ENCODE measurements around the gene PSMA6. TPM values are rescaled to one million over a fixed set of nuclear protein-coding genes. Genes with fewer than 3 reads are reported as not detected.
"Not testable (repeated sequence)": the region's sequence is repeated elsewhere in the genome, so short reads cannot be mapped to it uniquely, and the experiment has no call there.

The PSMA6 gene
- polyA plus RNA-seq, 2 donors, result 92.3 to 156 TPM

- H3K4me1 ChIP-seq (ENCODE audit: control insufficient read depth in 2 of 2, insufficient read depth in 2 of 2, low read length in 1 of 2), result peaks cover under 1 to 2% of the 10 kb centered on the region in 2 donors
- no peak overlapping the region for H3K27ac ChIP-seq (ENCODE audit: low read depth in 2 of 2, low read length in 1 of 2)
- no peak overlapping the region for H3K4me3 ChIP-seq (ENCODE audit: low read depth in 1 of 2, low read length in 2 of 2)
- no peaks in the 10 kb centered on the region for H3K9me3 ChIP-seq (ENCODE audit: control insufficient read depth in 2 of 2, insufficient read depth in 1 of 2, low read depth in 1 of 2, low read length in 1 of 2)
- no peaks in the 10 kb centered on the region for H3K36me3 ChIP-seq (ENCODE audit: control insufficient read depth in 2 of 2, insufficient read depth in 2 of 2, low read length in 1 of 2)
- no peaks in the 10 kb centered on the region for H3K27me3 ChIP-seq (ENCODE audit: control insufficient read depth in 1 of 2, insufficient read depth in 2 of 2, low read length in 2 of 2)
- 70 to 72% methylated on average over 13 of the region's 13 CpGs for WGBS, 2 donors
Measured at GRCh38 chr14:35347323-35348043, 55.3 kb downstream of the PSMA6 start.

- H3K27me3 ChIP-seq (ENCODE audit: control insufficient read depth in 1 of 2, insufficient read depth in 2 of 2, low read length in 2 of 2); H3K9me3 ChIP-seq (ENCODE audit: control insufficient read depth in 2 of 2, insufficient read depth in 1 of 2, low read depth in 1 of 2, low read length in 1 of 2); H3K36me3 ChIP-seq (ENCODE audit: control insufficient read depth in 2 of 2, insufficient read depth in 2 of 2, low read length in 1 of 2); H3K4me3 ChIP-seq (ENCODE audit: low read depth in 1 of 2, low read length in 2 of 2); H3K4me1 ChIP-seq (ENCODE audit: control insufficient read depth in 2 of 2, insufficient read depth in 2 of 2, low read length in 1 of 2); H3K27ac ChIP-seq (ENCODE audit: low read depth in 2 of 2, low read length in 1 of 2): not testable (repeated sequence)
- 59 to 82% methylated on average over 5 to 6 of the region's 6 CpGs for WGBS, 2 donors
Measured at GRCh38 chr14:35348044-35348380, 55.8 kb downstream of the PSMA6 start.

GRCh38 chr14:35349496-35350365, 57.5 kb downstream of the PSMA6 start:
- Histone ChIP-seq H3K9me3 (ENCODE audit: control insufficient read depth in 2 of 2, insufficient read depth in 1 of 2, low read depth in 1 of 2, low read length in 1 of 2) (no peaks in the 10 kb centered on the region), H3K27ac (ENCODE audit: low read depth in 2 of 2, low read length in 1 of 2) (no peak overlapping the region), H3K36me3 (ENCODE audit: control insufficient read depth in 2 of 2, insufficient read depth in 2 of 2, low read length in 1 of 2) (no peaks in the 10 kb centered on the region), H3K27me3 (ENCODE audit: control insufficient read depth in 1 of 2, insufficient read depth in 2 of 2, low read length in 2 of 2) (no peaks in the 10 kb centered on the region), H3K4me1 (ENCODE audit: control insufficient read depth in 2 of 2, insufficient read depth in 2 of 2, low read length in 1 of 2) (peaks cover 0 to 3% of the 10 kb centered on the region in 2 donors), H3K4me3 (ENCODE audit: low read depth in 1 of 2, low read length in 2 of 2) (no peak overlapping the region)
- 86 to 89% methylated on average over 12 of the region's 12 CpGs for WGBS, 2 donors

- Histone ChIP-seq H3K4me3 (ENCODE audit: low read depth in 1 of 2, low read length in 2 of 2) (no peak overlapping the region), H3K27ac (ENCODE audit: low read depth in 2 of 2, low read length in 1 of 2) (no peak overlapping the region), H3K27me3 (ENCODE audit: control insufficient read depth in 1 of 2, insufficient read depth in 2 of 2, low read length in 2 of 2) (no peaks in the 10 kb centered on the region), H3K4me1 (ENCODE audit: control insufficient read depth in 2 of 2, insufficient read depth in 2 of 2, low read length in 1 of 2) (peaks cover 0 to 6% of the 10 kb centered on the region in 2 donors), H3K36me3 (ENCODE audit: control insufficient read depth in 2 of 2, insufficient read depth in 2 of 2, low read length in 1 of 2) (no peaks in the 10 kb centered on the region), H3K9me3 (ENCODE audit: control insufficient read depth in 2 of 2, insufficient read depth in 1 of 2, low read depth in 1 of 2, low read length in 1 of 2) (no peaks in the 10 kb centered on the region)
- WGBS, 2 donors, result 87 to 97% methylated on average over 3 of the region's 3 CpGs
Measured at GRCh38 chr14:35351497-35351896, 59.3 kb downstream of the PSMA6 start.

- peaks cover 0 to 6% of the 10 kb centered on the region in 2 donors for H3K4me1 ChIP-seq (ENCODE audit: control insufficient read depth in 2 of 2, insufficient read depth in 2 of 2, low read length in 1 of 2)
- H3K27ac ChIP-seq (ENCODE audit: low read depth in 2 of 2, low read length in 1 of 2), result no peak overlapping the region
- 67 to 80% methylated on average over 4 of the region's 4 CpGs for WGBS, 2 donors
- H3K4me3 ChIP-seq (ENCODE audit: low read depth in 1 of 2, low read length in 2 of 2), result no peak overlapping the region
- H3K27me3 ChIP-seq (ENCODE audit: control insufficient read depth in 1 of 2, insufficient read depth in 2 of 2, low read length in 2 of 2), result no peaks in the 10 kb centered on the region
- H3K9me3 ChIP-seq (ENCODE audit: control insufficient read depth in 2 of 2, insufficient read depth in 1 of 2, low read depth in 1 of 2, low read length in 1 of 2), result no peaks in the 10 kb centered on the region
- H3K36me3 ChIP-seq (ENCODE audit: control insufficient read depth in 2 of 2, insufficient read depth in 2 of 2, low read length in 1 of 2), result no peaks in the 10 kb centered on the region
Measured at GRCh38 chr14:35351897-35352273, 59.7 kb downstream of the PSMA6 start.

GRCh38 chr14:35352274-35353233, 60.4 kb downstream of the PSMA6 start:
- WGBS, 2 donors, result 78 to 84% methylated on average over 15 of the region's 15 CpGs
- H3K9me3 ChIP-seq (ENCODE audit: control insufficient read depth in 2 of 2, insufficient read depth in 1 of 2, low read depth in 1 of 2, low read length in 1 of 2), result no peaks in the 10 kb centered on the region
- no peaks in the 10 kb centered on the region for H3K36me3 ChIP-seq (ENCODE audit: control insufficient read depth in 2 of 2, insufficient read depth in 2 of 2, low read length in 1 of 2)
- H3K27me3 ChIP-seq (ENCODE audit: control insufficient read depth in 1 of 2, insufficient read depth in 2 of 2, low read length in 2 of 2), result no peaks in the 10 kb centered on the region
- H3K27ac ChIP-seq (ENCODE audit: low read depth in 2 of 2, low read length in 1 of 2), result no peak overlapping the region
- H3K4me3 ChIP-seq (ENCODE audit: low read depth in 1 of 2, low read length in 2 of 2), result no peak overlapping the region
- H3K4me1 ChIP-seq (ENCODE audit: control insufficient read depth in 2 of 2, insufficient read depth in 2 of 2, low read length in 1 of 2), result peaks cover 0 to 6% of the 10 kb centered on the region in 2 donors

- H3K27me3 ChIP-seq (ENCODE audit: control insufficient read depth in 1 of 2, insufficient read depth in 2 of 2, low read length in 2 of 2), result no peaks in the 10 kb centered on the region
- WGBS, 2 donors, result 71 to 75% methylated on average over 10 of the region's 10 CpGs
- no peak overlapping the region for H3K4me3 ChIP-seq (ENCODE audit: low read depth in 1 of 2, low read length in 2 of 2)
- H3K27ac ChIP-seq (ENCODE audit: low read depth in 2 of 2, low read length in 1 of 2), result no peak overlapping the region
- H3K36me3 ChIP-seq (ENCODE audit: control insufficient read depth in 2 of 2, insufficient read depth in 2 of 2, low read length in 1 of 2), result no peaks in the 10 kb centered on the region
- peaks cover 0 to 6% of the 10 kb centered on the region in 2 donors for H3K4me1 ChIP-seq (ENCODE audit: control insufficient read depth in 2 of 2, insufficient read depth in 2 of 2, low read length in 1 of 2)
- H3K9me3 ChIP-seq (ENCODE audit: control insufficient read depth in 2 of 2, insufficient read depth in 1 of 2, low read depth in 1 of 2, low read length in 1 of 2), result no peaks in the 10 kb centered on the region
Measured at GRCh38 chr14:35353409-35354172, 61.4 kb downstream of the PSMA6 start.

GRCh38 chr14:35355235-35355634, 63.1 kb downstream of the PSMA6 start:
- H3K4me3 ChIP-seq (ENCODE audit: low read depth in 1 of 2, low read length in 2 of 2); H3K27me3 ChIP-seq (ENCODE audit: control insufficient read depth in 1 of 2, insufficient read depth in 2 of 2, low read length in 2 of 2); H3K9me3 ChIP-seq (ENCODE audit: control insufficient read depth in 2 of 2, insufficient read depth in 1 of 2, low read depth in 1 of 2, low read length in 1 of 2); H3K36me3 ChIP-seq (ENCODE audit: control insufficient read depth in 2 of 2, insufficient read depth in 2 of 2, low read length in 1 of 2); H3K4me1 ChIP-seq (ENCODE audit: control insufficient read depth in 2 of 2, insufficient read depth in 2 of 2, low read length in 1 of 2): not testable (repeated sequence)
- H3K27ac ChIP-seq (ENCODE audit: low read depth in 2 of 2, low read length in 1 of 2), result peak overlapping the region; percentile 60 to 68
- 84 to 87% methylated on average over 6 of the region's 6 CpGs for WGBS, 2 donors

Data from esophagus (tissue), 2 donors.